GM19468 (cell line): ENCODE results near the gene CELA2A.
"Not testable (repeated sequence)": the region's sequence is repeated elsewhere in the genome, so short reads cannot be mapped to it uniquely, and the experiment has no call there.

ENCODE experiments used
- ATAC-seq: cut with Tn5 transposase; IDR thresholded peaks from one replicate; pipeline ENCODE4 v1.9.1; 2021; ENCODE audit warnings: mild to moderate bottlenecking, moderate library complexity, moderate number of reproducible peaks; ENCODE audit not compliant: unreplicated experiment; ENCODE audit errors: extremely low read depth

Gene CELA2A

GRCh38 chr1:15463926-15464322 lies 7.4 kb downstream of the CELA2A start:
- ATAC-seq = not testable (repeated sequence)

- ATAC-seq = no peak
Measured at GRCh38 chr1:15465674-15466073, 9.1 kb downstream of the CELA2A start.

GRCh38 chr1:15466955-15467625 lies 10.6 kb downstream of the CELA2A start:
- not testable (repeated sequence) for ATAC-seq

- no peak for ATAC-seq
Measured at GRCh38 chr1:15468145-15468544, 11.6 kb downstream of the CELA2A start.

GRCh38 chr1:15469361-15469760 lies 12.8 kb downstream of the CELA2A start:
- no peak for ATAC-seq

DNA sequence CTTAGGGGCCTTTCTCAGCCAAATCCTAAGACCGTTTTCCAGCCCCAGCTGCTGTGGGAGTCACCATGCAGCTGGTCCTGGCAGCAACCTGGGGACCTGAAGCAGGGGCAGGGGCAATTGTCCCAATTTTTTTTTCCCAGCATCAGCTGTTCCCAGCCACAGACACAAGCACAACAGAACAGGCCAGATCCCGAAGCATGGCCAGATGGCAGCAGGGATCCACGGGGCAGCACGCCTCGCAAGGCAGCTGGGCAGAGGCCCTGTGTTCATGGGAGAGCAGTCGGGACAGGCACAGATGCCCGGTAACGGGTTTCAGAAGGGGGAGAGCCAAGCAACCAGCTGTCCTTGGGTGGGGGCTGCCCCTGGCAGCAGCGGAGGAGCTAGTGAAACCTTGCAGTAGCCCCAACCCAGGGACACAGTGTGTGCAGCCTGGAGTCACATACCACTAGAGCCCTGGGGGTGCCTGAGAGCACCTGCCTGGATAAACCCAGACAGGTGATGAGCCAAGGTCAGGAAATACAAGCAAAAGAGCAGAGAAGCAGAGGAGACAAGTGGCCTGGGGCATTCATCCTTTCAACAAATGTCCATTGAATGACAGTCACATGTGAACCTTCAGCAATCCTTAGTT lies 13.4 kb downstream of the CELA2A start:
- not testable (repeated sequence) for ATAC-seq

GRCh38 chr1:15471067-15471466 lies 14.5 kb downstream of the CELA2A start:
- not testable (repeated sequence) for ATAC-seq

DNA sequence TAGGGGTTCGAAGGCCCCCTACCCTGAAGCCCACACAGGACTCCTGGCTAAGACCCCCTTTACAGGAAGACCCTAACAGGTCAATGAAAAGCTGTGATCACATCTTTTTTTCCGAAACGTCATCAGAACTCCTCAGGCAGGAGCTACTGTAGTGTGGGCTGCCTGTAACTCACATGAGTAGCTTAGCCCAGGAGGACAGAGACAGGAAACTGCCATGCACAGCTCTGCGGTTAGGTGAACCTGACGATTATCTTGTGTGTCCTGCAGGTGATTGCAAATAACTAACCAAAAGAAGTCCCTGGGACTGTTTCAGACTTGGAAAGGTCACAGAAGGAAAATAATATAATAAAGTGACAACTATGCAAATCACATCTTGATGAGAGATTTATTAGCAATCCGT lies 15.2 kb downstream of the CELA2A start:
- not testable (repeated sequence) for ATAC-seq

DNA sequence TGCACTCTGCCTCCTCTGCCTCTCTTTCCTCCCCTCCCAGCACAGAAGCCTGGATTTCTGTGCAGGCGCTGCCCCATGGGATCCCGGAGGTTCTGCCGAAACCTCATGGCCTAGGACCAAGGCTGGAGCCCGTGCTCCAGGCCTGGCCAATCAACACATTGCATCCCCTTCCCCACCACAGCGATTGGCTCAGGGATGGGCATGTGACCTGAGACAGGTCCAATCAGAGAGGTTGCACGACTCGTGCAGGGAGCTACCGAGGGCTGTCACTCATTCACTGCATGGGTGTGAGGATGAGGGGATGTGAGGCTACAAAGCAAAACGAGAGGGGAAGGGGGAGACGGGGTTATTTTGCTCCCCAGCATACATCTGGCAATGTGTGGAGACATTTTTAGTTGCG lies 16.1 kb downstream of the CELA2A start:
- no peak for ATAC-seq

DNA sequence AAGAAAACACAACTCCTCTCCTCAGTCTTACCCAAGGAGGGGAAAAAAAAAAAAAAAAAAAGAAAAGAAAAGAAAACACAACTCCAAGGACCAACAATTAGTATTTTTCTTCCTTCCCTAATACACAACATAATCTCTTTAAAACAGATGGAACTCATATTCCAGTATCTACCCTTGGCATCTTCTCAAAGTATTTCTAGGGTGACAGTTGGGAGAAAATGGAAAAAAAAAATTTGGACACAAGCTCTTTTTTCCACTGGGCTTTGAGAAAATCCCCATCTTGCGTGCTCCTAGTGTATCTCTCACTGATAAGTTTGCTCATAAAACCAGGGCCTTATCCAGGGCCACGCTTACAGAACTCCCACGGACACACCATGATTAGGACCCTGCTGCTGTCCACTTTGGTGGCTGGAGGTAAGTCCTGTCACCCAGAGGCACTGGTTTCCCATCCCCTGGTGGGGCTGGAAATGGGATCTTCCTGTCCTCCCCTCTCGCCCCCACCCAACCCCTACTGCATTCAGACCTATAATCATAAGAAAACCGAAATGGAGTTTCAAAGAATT lies 19.3 kb downstream of the CELA2A start, which contains the start of gene CELA2B:
Gene CELA2B, plus strand, starts transcription at position 353 of the 563 bp plus-strand sequence. Its CDS starts 22 bp downstream, at position 375.
- no peak for ATAC-seq

DNA sequence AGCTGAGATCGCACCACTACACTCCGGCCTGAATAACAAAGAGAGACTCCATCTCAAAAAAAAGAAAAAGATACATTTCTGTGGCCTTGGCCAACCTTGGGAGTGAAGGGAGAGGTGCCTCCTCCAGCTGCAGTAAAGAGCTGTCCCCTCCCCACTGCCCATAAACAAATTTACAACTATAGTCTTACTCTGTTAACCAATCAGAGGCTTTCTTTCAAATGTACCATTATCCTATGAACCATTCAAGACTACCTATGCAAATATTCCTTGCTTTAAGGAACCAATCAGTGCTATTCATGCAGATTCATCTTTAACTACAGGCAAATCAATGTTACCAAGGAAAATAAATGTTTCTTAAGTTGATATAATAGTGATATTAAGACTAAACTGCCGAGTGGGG lies 20.4 kb downstream of the CELA2A start:
- no peak for ATAC-seq

DNA sequence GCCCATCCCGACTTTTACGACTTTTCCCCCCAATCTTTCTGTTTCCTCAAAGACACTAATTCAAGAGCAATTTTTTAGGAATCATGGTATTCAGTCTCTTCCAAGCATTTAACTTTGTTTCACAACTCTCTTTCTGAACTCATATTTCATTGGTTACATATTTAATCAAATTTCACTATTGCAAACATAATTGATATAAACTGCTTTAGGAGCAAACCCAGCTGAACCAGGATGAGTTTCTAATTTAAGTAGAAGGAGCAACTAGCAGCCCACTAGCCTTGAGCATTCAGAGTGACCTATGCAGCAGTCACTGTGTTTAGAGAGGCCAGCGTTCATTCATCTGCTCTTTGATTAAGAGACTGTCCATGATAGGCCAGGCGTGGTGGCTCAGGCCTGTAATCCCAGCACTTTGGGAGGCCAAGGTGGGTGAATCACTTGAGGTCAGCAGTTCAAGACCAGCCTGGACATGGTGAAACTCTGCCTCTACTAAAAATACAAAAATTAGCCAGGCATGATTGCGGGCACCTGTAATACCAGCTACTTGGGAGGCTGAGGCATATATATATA lies 21.2 kb downstream of the CELA2A start:
- ATAC-seq = no peak

GRCh38 chr1:15479654-15480347 lies 23.3 kb downstream of the CELA2A start:
- ATAC-seq = no peak

DNA sequence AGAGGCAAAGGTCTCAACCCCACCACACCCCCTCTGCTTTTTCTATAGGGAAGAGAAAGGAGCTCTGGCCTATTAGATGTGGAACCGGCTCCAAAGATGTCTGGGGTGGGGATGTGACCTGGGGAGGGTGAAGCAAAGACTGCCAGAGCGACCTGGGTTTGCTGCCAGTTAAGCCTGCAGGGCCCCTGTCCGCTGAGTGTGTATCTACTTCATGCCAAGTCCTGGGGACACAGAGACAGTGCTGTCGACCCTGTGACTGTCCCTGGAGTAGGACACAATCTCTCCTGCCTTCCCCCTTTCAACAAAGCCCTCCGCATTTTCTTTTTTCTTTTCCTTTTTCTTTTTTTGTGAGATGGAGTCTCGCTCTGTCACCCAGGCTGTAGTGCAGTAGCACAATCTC lies 25.9 kb downstream of the CELA2A start:
- not testable (repeated sequence) for ATAC-seq

DNA sequence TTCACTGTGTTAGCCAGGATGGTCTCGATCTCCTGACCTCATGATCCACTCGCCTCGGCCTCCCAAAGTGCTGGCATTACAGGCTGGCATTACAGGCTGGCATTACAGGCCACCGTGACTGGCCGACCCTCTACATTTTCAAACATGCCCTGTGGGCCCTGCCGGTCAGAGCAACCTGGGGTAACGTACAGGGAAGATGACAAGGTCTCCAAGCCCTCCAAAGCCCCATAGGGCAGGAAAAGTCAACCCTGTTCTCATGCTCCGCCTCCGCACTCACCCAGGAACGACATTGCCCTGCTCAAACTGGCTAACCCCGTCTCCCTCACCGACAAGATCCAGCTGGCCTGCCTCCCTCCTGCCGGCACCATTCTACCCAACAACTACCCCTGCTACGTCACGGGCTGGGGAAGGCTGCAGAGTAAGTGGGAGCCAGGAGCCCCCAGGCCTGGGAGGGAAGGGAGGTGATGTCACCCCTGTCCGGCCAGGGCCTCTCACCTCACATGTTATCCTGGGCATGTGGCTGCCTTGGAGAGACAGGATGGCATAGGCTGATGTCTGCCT lies 26.5 kb downstream of the CELA2A start:
- not testable (repeated sequence) for ATAC-seq

DNA sequence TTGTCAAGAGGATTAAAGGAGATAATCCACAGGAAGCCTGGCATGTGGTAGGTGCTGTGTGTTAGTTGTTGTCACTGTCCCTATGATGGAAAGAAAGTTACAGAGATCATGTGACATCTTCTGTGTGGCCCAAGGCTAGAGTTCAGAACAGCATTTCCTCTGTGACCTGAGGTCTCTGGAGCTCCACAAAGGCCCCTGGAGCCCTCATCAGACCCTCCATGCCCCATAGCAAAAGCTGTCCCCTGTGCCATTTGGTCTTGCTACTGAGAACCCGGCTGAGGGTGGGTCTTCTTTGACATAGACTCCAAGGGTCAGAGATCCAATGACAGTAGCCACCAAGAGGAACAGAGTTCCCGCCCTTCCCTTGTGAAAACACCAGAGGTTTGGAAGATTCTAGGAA lies 27.4 kb downstream of the CELA2A start:
- no peak for ATAC-seq

DNA sequence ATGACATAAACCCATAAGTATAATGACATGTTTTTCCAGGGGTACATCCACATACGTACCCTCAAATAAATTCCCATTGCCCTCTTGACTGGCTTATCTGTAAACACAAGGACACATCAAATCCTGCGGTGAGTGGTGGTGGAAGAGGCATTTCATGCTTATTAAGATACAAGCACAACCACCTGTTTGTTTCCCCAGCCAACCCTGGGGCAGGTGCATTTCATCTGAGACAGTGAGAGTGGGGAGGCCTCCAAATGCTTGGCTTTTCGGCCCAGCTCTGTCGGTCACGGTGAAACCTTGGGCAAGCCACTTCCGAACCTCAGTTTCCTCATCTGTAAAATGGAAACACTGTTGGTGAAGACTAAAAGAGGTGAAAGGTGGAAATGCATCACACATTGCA lies 27.9 kb downstream of the CELA2A start:
- ATAC-seq = not testable (repeated sequence)

- ATAC-seq = no peak
Measured at GRCh38 chr1:15485636-15486035, 29.1 kb downstream of the CELA2A start.

- not testable (repeated sequence) for ATAC-seq
Measured at GRCh38 chr1:15486844-15487610, 30.5 kb downstream of the CELA2A start.

- no peak for ATAC-seq
Measured at GRCh38 chr1:15488371-15488770, 31.8 kb downstream of the CELA2A start.
